PC-9 (cell line): Measurements from ENCODE around the gene DNAI1.

Source experiments
- EZH2 ChIP-seq: fragments of 200-600 bp; sonication (generic); IDR thresholded peaks from 2 replicates; pipeline ENCODE4 v1.8.0; 2017; ENCODE audit warnings: antibody characterized with exemption, low read depth
- TF ChIP-seq, protein P1 (sequence below): fragments of 200-600 bp; sonication (generic); conservative IDR thresholded peaks from 2 replicates; pipeline ENCODE4 v1.6.1; 2017; ENCODE audit warnings: mixed run types, antibody characterized with exemption, mild to moderate bottlenecking, moderate library complexity

DNA sequence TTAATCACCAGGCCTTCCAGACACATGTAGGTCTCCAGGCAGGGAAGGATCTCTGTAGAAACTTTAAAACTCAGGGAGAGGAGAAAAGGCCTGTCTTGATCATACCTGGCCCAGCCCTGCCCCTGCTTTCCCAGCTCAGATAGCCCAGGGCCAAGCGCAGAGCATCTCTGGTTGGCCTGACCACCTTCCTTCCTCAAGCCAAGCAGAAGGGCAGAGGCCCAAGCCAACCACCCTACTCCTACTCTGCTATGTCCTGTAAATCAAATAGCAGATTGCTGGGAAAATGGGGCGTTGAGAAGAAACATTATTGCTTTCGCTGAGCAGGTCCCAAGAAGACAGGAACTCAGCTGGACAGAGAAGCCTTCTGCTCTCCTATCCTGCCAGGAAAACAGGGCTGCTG lies 49.9 kb downstream of the DNAI1 start:
- TF ChIP-seq, protein P1, sequence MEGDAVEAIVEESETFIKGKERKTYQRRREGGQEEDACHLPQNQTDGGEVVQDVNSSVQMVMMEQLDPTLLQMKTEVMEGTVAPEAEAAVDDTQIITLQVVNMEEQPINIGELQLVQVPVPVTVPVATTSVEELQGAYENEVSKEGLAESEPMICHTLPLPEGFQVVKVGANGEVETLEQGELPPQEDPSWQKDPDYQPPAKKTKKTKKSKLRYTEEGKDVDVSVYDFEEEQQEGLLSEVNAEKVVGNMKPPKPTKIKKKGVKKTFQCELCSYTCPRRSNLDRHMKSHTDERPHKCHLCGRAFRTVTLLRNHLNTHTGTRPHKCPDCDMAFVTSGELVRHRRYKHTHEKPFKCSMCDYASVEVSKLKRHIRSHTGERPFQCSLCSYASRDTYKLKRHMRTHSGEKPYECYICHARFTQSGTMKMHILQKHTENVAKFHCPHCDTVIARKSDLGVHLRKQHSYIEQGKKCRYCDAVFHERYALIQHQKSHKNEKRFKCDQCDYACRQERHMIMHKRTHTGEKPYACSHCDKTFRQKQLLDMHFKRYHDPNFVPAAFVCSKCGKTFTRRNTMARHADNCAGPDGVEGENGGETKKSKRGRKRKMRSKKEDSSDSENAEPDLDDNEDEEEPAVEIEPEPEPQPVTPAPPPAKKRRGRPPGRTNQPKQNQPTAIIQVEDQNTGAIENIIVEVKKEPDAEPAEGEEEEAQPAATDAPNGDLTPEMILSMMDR = no peak
- no peak for TF ChIP-seq EZH2
